Astrocyte (in vitro differentiated cells and primary cell): ENCODE measurements around the gene SMCO1. TPM values are rescaled to one million over a fixed set of nuclear protein-coding genes. Genes with fewer than 3 reads are reported as not detected.

Experiments used
- total RNA-seq: library from RNA; stranded (reverse); gene quantifications from 2 replicates; pipeline ENCODE4 v1.2.1, GENCODE V29; 2021

The SMCO1 gene
- total RNA-seq, 1 donor from 2014 or later: not detected

Other genes starting within 250 kb of the SMCO1 start
- gene PCYT1A, start 227.6 kb downstream of the SMCO1 start, total RNA-seq: 87.3 and 92.6 TPM in 2 replicates
- 10.9 and 13.0 TPM in 2 replicates for gene DYNLT2B, start 197.1 kb downstream of the SMCO1 start, total RNA-seq
- gene TM4SF19, start 177.0 kb downstream of the SMCO1 start, total RNA-seq: 0.27 TPM in 1 of 2 replicates, not detected in the other
- 90.7 and 90.9 TPM in 2 replicates for gene UBXN7, start 82.9 kb downstream of the SMCO1 start, total RNA-seq
- gene RNF168, start 11.6 kb downstream of the SMCO1 start, total RNA-seq: 18.0 and 18.3 TPM in 2 replicates
- 11.0 and 13.3 TPM in 2 replicates for gene WDR53, start 53.2 kb upstream of the SMCO1 start, total RNA-seq
- gene FBXO45, start 53.3 kb upstream of the SMCO1 start, total RNA-seq: 10.4 and 11.3 TPM in 2 replicates
- gene NRROS, start 124.3 kb upstream of the SMCO1 start, total RNA-seq: not detected in 2 replicates
- 2.8 and 3.3 TPM in 2 replicates for gene CEP19, start 196.9 kb upstream of the SMCO1 start, total RNA-seq
- gene PIGX, start 197.0 kb upstream of the SMCO1 start, total RNA-seq: 13.9 and 18.9 TPM in 2 replicates
- gene PAK2, start 224.5 kb upstream of the SMCO1 start, total RNA-seq: 112 and 124 TPM in 2 replicates